H9 (cell line): ENCODE data around the gene CILP2. TPM values are rescaled to one million over a fixed set of nuclear protein-coding genes. Genes with fewer than 3 reads are reported as not detected.

Experiments
- DNase-seq: peaks from one replicate; pipeline ENCODE4 v3.0.0-alpha.2; 2017
- H2AFZ ChIP-seq: one replicate; pipeline ENCODE4 v1.6.1; 2013; ENCODE audit warnings: mild to moderate bottlenecking, low read length, control low read depth, moderate library complexity
- H2AK5ac ChIP-seq: 2 replicates; pipeline ENCODE4 v1.6.1; 2013; ENCODE audit warnings: low read length, control low read depth, mixed read lengths; ENCODE audit not compliant: insufficient read length
- H2BK120ac ChIP-seq: one replicate; pipeline ENCODE4 v1.6.1; 2013; ENCODE audit warnings: low read depth, mild to moderate bottlenecking, low read length, control low read depth, inconsistent platforms; ENCODE audit not compliant: poor library complexity, severe bottlenecking
- H2BK12ac ChIP-seq: 2 replicates; pipeline ENCODE4 v1.6.1; 2013; ENCODE audit warnings: low read length, control low read depth, mixed read lengths, low read depth; ENCODE audit not compliant: insufficient read length
- H2BK15ac ChIP-seq: 2 replicates; pipeline ENCODE4 v1.6.1; 2013; ENCODE audit warnings: low read depth, low read length, control low read depth
- H2BK20ac ChIP-seq: one replicate; pipeline ENCODE4 v1.6.1; 2013; ENCODE audit warnings: low read depth, mild to moderate bottlenecking, low read length, control low read depth, inconsistent platforms; ENCODE audit not compliant: poor library complexity, severe bottlenecking
- H2BK5ac ChIP-seq: 2 replicates; pipeline ENCODE4 v1.6.1; 2013; ENCODE audit warnings: low read length, control low read depth, mixed read lengths; ENCODE audit not compliant: insufficient read length
- H3K14ac ChIP-seq: 2 replicates; pipeline ENCODE4 v1.6.1; 2013; ENCODE audit warnings: low read length, control low read depth; ENCODE audit not compliant: insufficient read depth
- H3K18ac ChIP-seq: 2 replicates; pipeline ENCODE4 v1.6.1; 2013; ENCODE audit warnings: low read depth, mild to moderate bottlenecking, mixed read lengths, low read length, control low read depth; ENCODE audit not compliant: insufficient read length
- H3K23ac ChIP-seq: 2 replicates; pipeline ENCODE4 v1.6.1; 2013; ENCODE audit warnings: low read length, control low read depth, mixed read lengths, low read depth; ENCODE audit not compliant: insufficient read length
- H3K23me2 ChIP-seq: 2 replicates; pipeline ENCODE4 v1.6.1; 2013; ENCODE audit warnings: low read depth, mild to moderate bottlenecking, mixed read lengths, low read length, control low read depth; ENCODE audit not compliant: insufficient read length, poor library complexity, severe bottlenecking
- H3K27ac ChIP-seq: 2 replicates; pipeline ENCODE4 v1.5.1; 2013; ENCODE audit warnings: low read length, control low read depth, mixed read lengths, low read depth; ENCODE audit not compliant: insufficient read length
- H3K27me3 ChIP-seq: 2 replicates; pipeline ENCODE4 v1.6.1; 2013; ENCODE audit warnings: low read length, control low read depth, inconsistent platforms; ENCODE audit not compliant: insufficient read depth
- H3K4ac ChIP-seq: 2 replicates; pipeline ENCODE4 v1.6.1; 2013; ENCODE audit warnings: low read depth, mild to moderate bottlenecking, control low read depth, inconsistent platforms, low read length, moderate library complexity
- H3K4me1 ChIP-seq: 2 replicates; pipeline ENCODE4 v1.6.1; 2013; ENCODE audit warnings: low read length, control low read depth, inconsistent platforms; ENCODE audit not compliant: insufficient read depth
- H3K4me2 ChIP-seq: 2 replicates; pipeline ENCODE4 v1.6.1; 2013; ENCODE audit warnings: low read length, control low read depth, mixed read lengths; ENCODE audit not compliant: insufficient read length, insufficient read depth
- H3K56ac ChIP-seq: 2 replicates; pipeline ENCODE4 v1.6.1; 2013; ENCODE audit warnings: low read depth, mild to moderate bottlenecking, mixed read lengths, low read length, control low read depth; ENCODE audit not compliant: insufficient read length
- H3K79me1 ChIP-seq: 2 replicates; pipeline ENCODE4 v1.6.1; 2013; ENCODE audit warnings: low read depth, mild to moderate bottlenecking, moderate library complexity, low read length, control low read depth, inconsistent platforms; ENCODE audit not compliant: insufficient read depth, poor library complexity, severe bottlenecking
- H3K79me2 ChIP-seq: 2 replicates; pipeline ENCODE4 v1.6.1; 2013; ENCODE audit warnings: low read length, control low read depth, inconsistent platforms; ENCODE audit not compliant: insufficient read depth
- H3K9ac ChIP-seq: 2 replicates; pipeline ENCODE4 v1.6.1; 2013; ENCODE audit warnings: low read length, control low read depth, mixed read lengths; ENCODE audit not compliant: insufficient read length; ENCODE audit errors: extremely low read depth
- H3K9me3 ChIP-seq: one replicate; pipeline ENCODE4 v1.6.1; 2013; ENCODE audit warnings: low read depth, low read length, inconsistent platforms; ENCODE audit not compliant: control insufficient read depth
- H3T11ph ChIP-seq: one replicate; pipeline ENCODE4 v1.6.1; 2013; ENCODE audit warnings: mild to moderate bottlenecking, low read length, control low read depth, inconsistent platforms
- H4K20me1 ChIP-seq: one replicate; pipeline ENCODE4 v1.6.1; 2013; ENCODE audit not compliant: control insufficient read depth, insufficient read length, insufficient read depth
- H4K5ac ChIP-seq: 2 replicates; pipeline ENCODE4 v1.6.1; 2013; ENCODE audit warnings: low read depth, mild to moderate bottlenecking, mixed read lengths, low read length, control low read depth; ENCODE audit not compliant: insufficient read length
- H4K8ac ChIP-seq: replicated peaks from 2 replicates; pipeline ENCODE4 v1.6.1; 2013; ENCODE audit warnings: low read length, control low read depth, mixed read lengths, low read depth; ENCODE audit not compliant: insufficient read length
- H4K91ac ChIP-seq: 2 replicates; pipeline ENCODE4 v1.6.1; 2013; ENCODE audit warnings: low read depth, mild to moderate bottlenecking, moderate library complexity, mixed read lengths, low read length, control low read depth; ENCODE audit not compliant: insufficient read length
- H3K27ac Mint-ChIP-seq, 3 experiments: 2 replicates in 2 of 3; 3 replicates in 1 of 3; pipeline ENCODE4 v1.8.0; 2020 to 2021; ENCODE audit warnings: mixed read lengths in 3 of 3, mild to moderate bottlenecking in 1 of 3, moderate library complexity in 1 of 3
- H3K27me3 Mint-ChIP-seq: 2 replicates; pipeline ENCODE4 v1.8.0; 2021; ENCODE audit warnings: low read depth, mild to moderate bottlenecking, moderate library complexity, mixed read lengths
- H3K36me3 Mint-ChIP-seq, 3 experiments: 2 replicates in 2 of 3; 3 replicates in 1 of 3; pipeline ENCODE4 v1.8.0; 2020 to 2021; ENCODE audit warnings: low read depth in 3 of 3, mixed read lengths in 3 of 3; ENCODE audit not compliant: insufficient read depth in 1 of 3
- H3K4me1 Mint-ChIP-seq, 2 experiments: 2 replicates each; pipeline ENCODE4 v1.8.0; 2020; ENCODE audit warnings: mixed read lengths in 2 of 2
- H3K4me3 Mint-ChIP-seq, 2 experiments: 2 replicates in 1 of 2; 3 replicates in 1 of 2; pipeline ENCODE4 v1.8.0; 2020 to 2021; ENCODE audit warnings: mild to moderate bottlenecking in 2 of 2, mixed read lengths in 2 of 2, moderate library complexity in 1 of 2
- H3K9me3 Mint-ChIP-seq, 2 experiments: 2 replicates in 1 of 2; 3 replicates in 1 of 2; pipeline ENCODE4 v1.8.0; 2020; ENCODE audit warnings: mild to moderate bottlenecking in 2 of 2, mixed read lengths in 2 of 2, moderate library complexity in 1 of 2
- WGBS: extraction: QIAGEN DNeasy Blood & Tissue Kit; methylation state at CpG from one replicate; pipeline ENCODE4 v1.1.7; 2013; ENCODE audit warnings: missing lambda C conversion rate, low lambda C conversion rate, mixed read lengths; ENCODE audit not compliant: insufficient read length; ENCODE audit errors: extremely low coverage; 5-methylcytosine and 5-hydroxymethylcytosine counted together
- total RNA-seq: library from RNA; stranded (reverse); gene quantifications from 2 replicates; pipeline ENCODE4 v1.2.1, GENCODE V29; 2021
- TF ChIP-seq, protein P1 (sequence below): fragments of 200-600 bp; sonication (generic); conservative IDR thresholded peaks from 3 replicates; pipeline ENCODE4 v1.8.0; 2021; ENCODE audit warnings: antibody characterized with exemption, mild to moderate bottlenecking

Gene CILP2
- total RNA-seq, 1 experiment from 2014 or later = 6.4 TPM

DNA sequence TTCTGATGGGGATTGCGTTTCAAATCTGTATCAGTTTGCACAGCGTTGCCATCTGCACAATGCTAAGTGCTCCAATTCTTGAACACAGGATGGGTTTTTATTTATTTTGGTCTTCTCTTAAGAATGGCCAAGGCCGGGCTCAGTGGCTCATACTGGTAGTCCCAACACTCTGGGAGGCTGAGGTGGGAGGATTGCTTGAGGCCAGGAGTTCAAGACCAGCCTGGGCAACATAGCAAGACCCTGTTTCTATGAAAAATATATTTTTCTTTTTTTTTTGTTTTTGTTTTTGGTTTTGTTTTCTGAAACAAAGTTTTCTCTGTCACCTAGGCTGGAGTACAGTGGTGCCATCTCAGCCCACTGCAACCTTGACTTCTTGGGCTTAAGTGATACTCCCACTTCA, 14.9 kb upstream of the CILP2 start:
- H4K20me1 ChIP-seq = no peaks in the 10 kb centered on the region
- H3K4me2 ChIP-seq = no peak overlapping the region
- TF ChIP-seq, protein P1, sequence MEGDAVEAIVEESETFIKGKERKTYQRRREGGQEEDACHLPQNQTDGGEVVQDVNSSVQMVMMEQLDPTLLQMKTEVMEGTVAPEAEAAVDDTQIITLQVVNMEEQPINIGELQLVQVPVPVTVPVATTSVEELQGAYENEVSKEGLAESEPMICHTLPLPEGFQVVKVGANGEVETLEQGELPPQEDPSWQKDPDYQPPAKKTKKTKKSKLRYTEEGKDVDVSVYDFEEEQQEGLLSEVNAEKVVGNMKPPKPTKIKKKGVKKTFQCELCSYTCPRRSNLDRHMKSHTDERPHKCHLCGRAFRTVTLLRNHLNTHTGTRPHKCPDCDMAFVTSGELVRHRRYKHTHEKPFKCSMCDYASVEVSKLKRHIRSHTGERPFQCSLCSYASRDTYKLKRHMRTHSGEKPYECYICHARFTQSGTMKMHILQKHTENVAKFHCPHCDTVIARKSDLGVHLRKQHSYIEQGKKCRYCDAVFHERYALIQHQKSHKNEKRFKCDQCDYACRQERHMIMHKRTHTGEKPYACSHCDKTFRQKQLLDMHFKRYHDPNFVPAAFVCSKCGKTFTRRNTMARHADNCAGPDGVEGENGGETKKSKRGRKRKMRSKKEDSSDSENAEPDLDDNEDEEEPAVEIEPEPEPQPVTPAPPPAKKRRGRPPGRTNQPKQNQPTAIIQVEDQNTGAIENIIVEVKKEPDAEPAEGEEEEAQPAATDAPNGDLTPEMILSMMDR = no peak
- no peak overlapping the region for H3K27ac ChIP-seq
- no peak overlapping the region for H4K5ac ChIP-seq
- Mint-ChIP-seq H3K9me3 (peaks cover 3 to 4% of the 10 kb centered on the region in 2 experiments; a peak in 3 of 5 replicates), H3K4me1 (peaks cover 8 to 14% of the 10 kb centered on the region in 2 experiments), H3K27ac (no peak overlapping the region), H3K4me3 (no peak overlapping the region), H3K36me3 (peaks cover 15 to 64% (median 54%) of the 10 kb centered on the region in 3 experiments), H3K27me3 (no peaks in the 10 kb centered on the region)
- H3K14ac ChIP-seq = no peak overlapping the region
- no peak overlapping the region for H3K18ac ChIP-seq
- peaks cover 5% of the 10 kb centered on the region for H3K9me3 ChIP-seq
- no peak overlapping the region for H2BK12ac ChIP-seq
- H3K79me1 ChIP-seq = peaks cover 12% of the 10 kb centered on the region
- H2BK5ac ChIP-seq = no peak overlapping the region
- no peak overlapping the region for H2BK15ac ChIP-seq
- no peak overlapping the region for H3T11ph ChIP-seq
- no peaks in the 10 kb centered on the region for H3K27me3 ChIP-seq
- H3K9ac ChIP-seq = no peak overlapping the region
- no peak overlapping the region for H2AK5ac ChIP-seq
- H4K91ac ChIP-seq = no peak overlapping the region
- no peak for DNase-seq
- H3K23ac ChIP-seq = no peak overlapping the region
- no peaks in the 10 kb centered on the region for H3K23me2 ChIP-seq
- no peaks in the 10 kb centered on the region for H3K4me1 ChIP-seq
- H3K79me2 ChIP-seq = peaks cover 5% of the 10 kb centered on the region; the same call in 1 of the 2 replicates
- no peak overlapping the region for H2AFZ ChIP-seq
- no CpG with 5 or more reads among the region's 3 CpGs for WGBS
- no peak overlapping the region for H4K8ac ChIP-seq
- H2BK120ac ChIP-seq = no peak overlapping the region
- no peak overlapping the region for H3K56ac ChIP-seq
- H2BK20ac ChIP-seq = no peak overlapping the region
- no peak overlapping the region for H3K4ac ChIP-seq
